ENCODE results near the gene PPM1B. TPM values are rescaled to one million over a fixed set of nuclear protein-coding genes. Genes with fewer than 3 reads are reported as not detected.

The PPM1B gene
- total and polyA plus RNA-seq, 8 donors = 37.5 to 66.2 (median 57.0) TPM

- TF ChIP-seq CTCF (IDR thresholded peaks at IDR 0.05) = no peak
- intact Hi-C loops (cut with DNase I) = no loop called here
- H3K9me3 ChIP-seq = no peaks in the 10 kb centered on the region
These were observed 28.9 kb upstream of the PPM1B start for GRCh38 chr2:44139741-44140140.

GRCh38 chr2:44142306-44142705 lies 26.4 kb upstream of the PPM1B start:
- no peaks in the 10 kb centered on the region for H3K27me3 ChIP-seq
- DNase-seq (no peak), ATAC-seq (no peak)
- no peak for TF ChIP-seq CTCF (IDR thresholded peaks at IDR 0.05)
- peaks cover 0 to 4% of the 10 kb centered on the region in 2 donors for H3K4me1 ChIP-seq
- H3K36me3 ChIP-seq = no peaks in the 10 kb centered on the region
- intact Hi-C loops (cut with DNase I) = no loop called here
- H3K9me3 ChIP-seq = no peaks in the 10 kb centered on the region
- no peak overlapping the region for H3K27ac ChIP-seq
- no peak overlapping the region for H3K4me3 ChIP-seq

More at GRCh38 chr2:44139741-44140140, 28.9 kb upstream of the PPM1B start:
- Histone ChIP-seq H3K36me3 (no peaks in the 10 kb centered on the region), H3K4me3 (no peak overlapping the region), H3K27ac (no peak overlapping the region), H3K27me3 (no peaks in the 10 kb centered on the region), H3K4me1 (peaks cover 0 to 4% of the 10 kb centered on the region in 2 donors)
- no peak for DNase-seq
- ATAC-seq = no peak

GRCh38 chr2:44143701-44144100 lies 25.0 kb upstream of the PPM1B start:
- H3K9me3 ChIP-seq = no peaks in the 10 kb centered on the region
- H3K4me1 ChIP-seq = no peaks in the 10 kb centered on the region
- H3K27ac ChIP-seq = no peak overlapping the region
- intact Hi-C loops (cut with DNase I) = no loop called here
- ATAC-seq (no peak), DNase-seq (no peak)
- H3K27me3 ChIP-seq = no peaks in the 10 kb centered on the region
- no peaks in the 10 kb centered on the region for H3K36me3 ChIP-seq
- no peak overlapping the region for H3K4me3 ChIP-seq
- TF ChIP-seq CTCF (IDR thresholded peaks at IDR 0.05) = no peak

GRCh38 chr2:44148999-44149398 lies 19.7 kb upstream of the PPM1B start:
- no peak for TF ChIP-seq CTCF (IDR thresholded peaks at IDR 0.05)
- no peak for DNase-seq
- Histone ChIP-seq H3K4me3 (no peak overlapping the region), H3K4me1 (no peaks in the 10 kb centered on the region), H3K9me3 (no peaks in the 10 kb centered on the region), H3K27me3 (no peaks in the 10 kb centered on the region), H3K27ac (no peak overlapping the region), H3K36me3 (no peaks in the 10 kb centered on the region)
- no peak for ATAC-seq
- intact Hi-C loops (cut with DNase I) = no loop called here

- no peak for TF ChIP-seq CTCF (IDR thresholded peaks at IDR 0.05)
- no peaks in the 10 kb centered on the region for H3K4me1 ChIP-seq
- no peak overlapping the region for H3K27ac ChIP-seq
- H3K4me3 ChIP-seq = no peak overlapping the region
- intact Hi-C loops (cut with DNase I) = no loop called here
- no peaks in the 10 kb centered on the region for H3K9me3 ChIP-seq
- H3K27me3 ChIP-seq = no peaks in the 10 kb centered on the region
- no peak for DNase-seq
- no peaks in the 10 kb centered on the region for H3K36me3 ChIP-seq
- no peak for ATAC-seq
These were observed 18.2 kb upstream of the PPM1B start for GRCh38 chr2:44150473-44150872.

Measured in left lung (tissue), 10 donors.